OCI-M1 (cell line): ENCODE data around the gene MRPS21.
A peak's percentile ranks its signal among the peaks of the same experiment; 100 is the strongest.
"Not testable (repeated sequence)": the region's sequence is repeated elsewhere in the genome, so short reads cannot be mapped to it uniquely, and the experiment has no call there.

Experiments
- DNase-seq: peaks from one replicate; lab custom pipeline; 2025; lab: John Stamatoyannopoulos, UW

The MRPS21 gene

DNA sequence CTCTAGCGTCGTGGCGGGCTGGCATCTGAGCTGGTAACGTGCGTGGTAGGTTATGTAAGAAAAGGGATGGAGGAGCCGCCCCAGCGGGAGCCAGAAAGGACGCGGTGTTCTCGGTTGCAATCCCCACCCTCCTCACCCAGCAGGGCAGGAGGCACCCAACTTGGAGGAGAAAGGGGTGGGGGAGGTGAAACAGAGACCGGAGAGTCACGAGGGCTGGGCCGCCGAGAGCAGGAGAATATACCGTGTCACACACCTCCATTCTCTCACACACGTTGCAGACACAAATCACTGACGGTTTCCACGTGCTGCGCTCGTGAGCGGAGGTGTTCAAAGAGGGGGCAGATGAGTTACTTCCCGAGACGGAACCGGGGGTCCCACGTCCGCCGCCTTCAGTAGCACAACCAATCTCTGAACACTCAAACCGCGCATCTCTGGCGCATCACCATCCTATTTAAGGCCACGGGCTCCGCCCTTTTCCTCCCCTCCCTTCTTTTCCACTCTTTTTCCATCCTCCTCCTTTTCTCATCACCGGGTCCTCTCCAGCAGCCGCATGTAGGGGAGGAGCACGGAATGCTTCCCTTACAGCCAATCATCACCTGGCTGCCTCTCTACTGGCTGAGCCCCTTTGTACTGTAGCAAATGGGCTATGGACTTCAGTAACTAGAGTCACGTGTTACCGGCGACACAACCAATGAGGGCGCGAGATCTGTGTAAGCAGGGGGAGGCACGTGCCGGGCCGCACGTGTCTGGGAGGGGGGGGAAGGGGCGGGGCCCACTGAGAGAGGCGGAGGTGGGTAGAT is 11.7 kb upstream of the MRPS21 start, which contains the start of gene CIART:
CIART (plus strand) TSS at position 797 of the 800 bp plus-strand sequence. CDS start 714 bp downstream, outside the sequence.
- peak; percentile 75 for DNase-seq

DNA sequence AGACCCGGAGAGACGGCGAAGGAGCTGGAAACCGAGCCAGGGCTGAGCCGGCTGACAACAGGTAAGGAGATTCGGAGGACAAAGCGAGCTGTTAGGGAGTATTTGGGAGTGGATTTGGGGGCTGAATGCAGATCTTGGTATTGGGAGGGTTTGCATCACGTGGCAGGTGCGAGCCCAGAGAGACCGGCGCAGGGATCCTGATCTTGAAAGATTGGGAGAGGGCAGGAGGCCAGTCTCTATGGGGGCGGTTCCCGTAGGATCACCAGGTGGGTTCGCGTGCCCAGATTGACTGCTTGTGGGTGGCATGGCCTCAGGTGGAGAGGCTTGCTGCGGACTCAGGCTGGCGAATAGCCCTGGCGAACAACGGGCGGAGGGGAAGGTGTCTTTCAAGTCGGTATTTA is 11.1 kb upstream of the MRPS21 start:
- no peak for DNase-seq

- DNase-seq: no peak
Observed at GRCh38 chr1:150283260-150283659, 10.4 kb upstream of the MRPS21 start.

DNA sequence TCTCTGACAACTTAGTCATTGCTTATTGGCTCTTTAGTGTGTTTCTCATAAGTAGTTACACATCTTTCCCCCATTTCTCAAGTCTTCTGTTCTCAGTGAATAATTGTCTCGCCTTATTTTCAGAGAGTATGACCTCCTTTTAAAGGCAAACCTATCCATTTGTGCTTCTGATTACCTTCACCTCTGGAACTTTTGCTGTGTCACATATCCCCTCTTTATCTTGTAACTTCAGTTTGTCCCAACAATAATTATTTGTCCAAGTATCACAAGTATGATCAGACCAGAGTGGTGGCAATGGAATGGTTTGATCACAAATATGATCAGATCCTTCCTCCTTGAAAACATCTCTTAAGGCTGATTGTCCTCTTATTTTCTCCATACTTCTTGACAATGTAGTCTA is 5.3 kb upstream of the MRPS21 start:
- DNase-seq: no peak

- no peak for DNase-seq
Observed at GRCh38 chr1:150288822-150289221, 4.8 kb upstream of the MRPS21 start.

GRCh38 chr1:150295476-150295875 is 1.8 kb downstream of the MRPS21 start:
- DNase-seq: no peak

- no peak for DNase-seq
Observed at GRCh38 chr1:150299716-150300115, 6.1 kb downstream of the MRPS21 start.

DNA sequence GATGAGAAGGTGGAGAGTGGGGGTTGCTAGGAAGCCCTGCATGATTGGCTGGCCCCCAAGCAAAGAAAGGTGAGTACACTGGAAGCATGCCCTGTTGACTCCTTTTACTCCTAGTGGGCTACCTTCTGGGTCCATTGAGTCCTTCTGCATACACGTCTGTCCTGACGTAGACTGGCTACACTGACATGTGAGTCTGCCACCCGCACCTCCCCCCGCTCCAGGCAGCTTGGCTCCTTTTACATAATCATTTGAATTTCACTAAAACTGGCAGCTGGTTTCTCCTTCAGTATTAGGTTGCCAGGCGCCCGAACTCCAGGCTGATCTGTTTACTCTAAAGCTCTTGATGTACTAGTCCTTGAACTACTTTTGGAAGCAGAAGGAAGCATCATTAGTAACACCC is 8.7 kb downstream of the MRPS21 start:
- no peak for DNase-seq

- DNase-seq: no peak
Observed at GRCh38 chr1:150302902-150303301, 9.2 kb downstream of the MRPS21 start.

GRCh38 chr1:150308585-150308984 is 14.9 kb downstream of the MRPS21 start:
- DNase-seq: not testable (repeated sequence)

GRCh38 chr1:150309758-150310508 is 16.3 kb downstream of the MRPS21 start:
- no peak for DNase-seq

DNA sequence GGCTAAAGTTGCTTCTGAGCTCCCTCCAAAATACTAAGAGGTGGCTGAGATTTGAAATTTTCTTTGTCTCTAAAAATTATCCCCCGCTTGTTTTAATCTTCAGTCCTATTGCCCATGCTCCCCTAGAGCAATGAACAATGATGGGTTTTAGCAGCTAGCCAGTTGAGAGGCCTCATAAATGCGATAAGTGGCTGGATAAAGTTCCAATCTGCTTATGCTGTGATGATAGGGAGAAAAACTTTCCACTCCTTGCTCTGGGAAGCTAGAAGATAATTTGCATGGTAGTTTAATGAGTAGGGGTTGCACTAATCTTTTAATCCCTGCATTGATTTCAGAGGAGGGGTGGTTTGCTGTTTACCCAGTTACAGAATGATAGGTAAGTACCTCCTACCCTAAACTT is 18.1 kb downstream of the MRPS21 start:
- DNase-seq: no peak

DNA sequence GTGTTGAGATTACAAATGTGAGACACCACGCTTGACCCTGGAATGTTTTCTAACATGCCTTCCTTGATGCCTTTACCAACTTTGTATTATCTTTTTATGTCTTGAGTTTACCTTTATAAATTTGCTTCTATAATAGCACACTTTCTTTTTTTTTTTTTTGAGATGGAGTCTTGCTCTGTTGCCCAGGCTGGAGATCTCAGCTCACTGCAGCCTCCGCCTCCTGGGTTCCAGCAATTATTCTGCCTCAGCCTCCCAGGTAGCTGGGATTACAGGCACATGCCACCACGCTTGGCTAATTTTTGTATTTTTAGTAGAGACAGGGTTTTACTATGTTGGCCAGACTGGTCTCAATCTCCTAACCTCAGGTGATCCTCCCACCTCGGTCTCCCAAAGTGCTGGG is 21.0 kb downstream of the MRPS21 start:
- DNase-seq: not testable (repeated sequence)

DNA sequence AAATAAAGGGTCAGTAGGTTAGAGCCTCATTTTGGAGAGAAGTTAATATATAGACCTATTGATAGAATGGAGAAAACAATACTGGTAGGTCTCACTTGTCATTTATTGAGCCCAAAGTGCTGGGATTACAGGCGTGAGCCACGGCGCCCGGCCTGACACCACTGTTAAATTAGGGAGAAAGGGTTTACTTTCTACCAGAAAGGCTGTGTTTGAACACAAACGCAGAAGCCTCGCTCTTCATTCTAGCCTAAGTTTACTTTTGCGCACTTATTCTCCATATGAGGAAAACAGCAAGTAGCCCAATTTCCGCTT is 27.0 kb downstream of the MRPS21 start:
- no peak for DNase-seq

GRCh38 chr1:150321826-150322166 is 28.1 kb downstream of the MRPS21 start:
- no peak for DNase-seq

DNA sequence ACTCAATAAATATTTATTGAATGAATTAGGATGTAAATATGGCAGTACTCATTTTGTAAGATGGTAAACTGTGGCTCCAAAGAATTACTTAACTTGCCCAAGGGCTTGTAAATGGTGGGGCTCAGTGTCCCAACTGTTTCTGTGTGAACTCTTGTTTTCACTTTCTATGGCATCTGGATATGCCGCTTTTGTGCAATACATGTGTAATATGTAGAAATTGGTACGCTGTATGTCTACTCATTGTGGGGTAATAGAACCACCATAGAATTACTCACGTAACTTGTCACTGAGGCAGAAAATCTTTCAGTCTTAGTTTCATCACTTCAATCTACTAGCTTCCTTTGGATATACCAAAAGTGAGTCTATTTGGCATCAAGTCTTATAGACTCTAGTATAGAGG is 28.6 kb downstream of the MRPS21 start:
- DNase-seq: peak; percentile 32

DNA sequence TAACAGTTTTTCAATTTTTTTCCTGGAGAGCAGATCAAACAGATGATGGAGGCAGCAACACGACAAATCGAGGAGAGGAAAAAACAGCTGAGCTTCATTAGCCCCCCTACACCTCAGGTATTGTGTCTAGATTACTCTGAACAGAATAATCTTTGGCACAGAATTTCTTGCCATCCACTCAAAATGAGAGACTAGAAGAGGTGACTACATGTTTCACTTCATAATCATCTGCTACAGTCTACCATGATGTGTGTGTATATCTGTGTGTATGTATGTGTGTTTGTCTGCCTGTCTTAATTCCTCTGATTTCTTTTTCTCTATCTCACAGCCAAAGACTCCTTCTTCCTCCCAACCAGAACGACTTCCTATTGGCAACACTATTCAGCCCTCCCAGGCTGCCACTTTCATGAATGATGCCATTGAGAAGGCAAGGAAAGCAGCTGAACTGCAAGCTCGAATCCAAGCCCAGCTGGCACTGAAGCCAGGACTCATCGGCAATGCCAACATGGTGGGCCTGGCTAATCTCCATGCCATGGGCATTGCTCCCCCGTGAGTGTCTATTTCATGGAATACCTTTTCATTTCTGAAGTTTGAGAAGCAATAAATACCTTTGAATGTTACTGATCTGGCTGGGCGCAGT is 39.1 kb downstream of the MRPS21 start:
- DNase-seq: no peak

DNA sequence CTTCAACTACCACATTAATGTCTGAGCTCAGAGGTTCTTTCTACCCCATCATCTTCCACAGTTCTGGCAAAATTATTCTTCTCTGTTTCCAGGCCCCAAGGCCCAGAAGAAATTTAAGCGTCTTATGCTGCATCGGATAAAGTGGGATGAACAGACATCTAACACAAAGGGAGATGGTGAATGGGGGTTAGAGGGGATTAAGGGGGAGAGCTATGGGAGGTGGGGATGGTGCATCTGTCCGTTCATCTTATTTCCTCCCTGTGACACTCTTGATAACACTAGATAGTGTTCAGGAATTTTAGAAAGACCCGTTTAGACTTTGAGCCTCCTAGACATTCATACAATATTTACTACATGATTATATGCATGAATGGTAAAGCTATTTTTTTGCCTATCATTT is 52.7 kb downstream of the MRPS21 start:
- DNase-seq: no peak

GRCh38 chr1:150352866-150353265 is 59.2 kb downstream of the MRPS21 start:
- DNase-seq: no peak
